ENCODE data around the gene STH. TPM values are rescaled to one million over a fixed set of nuclear protein-coding genes. Genes with fewer than 3 reads are reported as not detected.

STH gene
- polyA plus RNA-seq, 1 donor (not counting 4 experiments of a cell fraction or from before 2014, with no cell fraction given): not detected

DNA sequence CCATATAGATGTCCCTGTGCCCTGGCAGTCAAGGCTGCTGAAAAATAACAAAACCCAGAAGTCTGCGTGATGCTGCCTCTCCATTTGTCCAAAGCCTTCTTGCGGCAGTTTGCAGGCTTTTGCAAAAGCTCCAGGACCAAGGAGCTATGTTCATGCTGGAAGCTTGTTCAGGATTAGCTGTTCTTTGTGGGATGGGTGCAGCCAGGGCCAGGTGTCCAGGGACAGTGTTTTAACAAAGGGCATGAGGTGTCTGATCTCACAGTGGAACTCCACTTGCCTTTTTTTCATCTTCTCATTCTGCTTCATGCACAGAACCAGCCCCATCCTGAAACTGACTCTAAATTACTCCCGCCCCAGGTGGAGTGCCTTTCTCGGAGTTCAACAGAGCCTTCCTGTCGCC lies 31.7 kb upstream of the STH start:
- FAIRE-seq: no peak

DNA sequence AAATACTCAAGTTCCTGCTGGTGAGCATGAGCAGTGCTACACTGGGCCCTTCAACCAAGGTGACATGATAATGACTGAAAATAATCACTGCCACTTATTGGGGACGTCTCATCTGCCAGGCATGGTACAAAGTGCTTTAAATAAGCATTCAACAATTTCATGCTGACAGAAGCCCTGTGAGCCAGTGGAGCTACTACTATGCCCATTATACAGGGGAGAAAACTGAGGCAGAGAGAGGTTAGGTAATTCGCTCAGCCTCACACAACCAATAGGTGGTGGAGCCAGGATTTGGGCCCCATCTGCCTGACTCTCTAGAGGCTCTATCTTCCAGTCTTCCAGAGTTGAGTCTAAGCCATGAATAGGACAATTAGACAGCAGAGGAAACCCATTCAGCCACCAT lies 30.3 kb upstream of the STH start:
- Histone ChIP-seq H3K36me3 (ENCODE audit: control insufficient read depth in 2 of 2, extremely low read depth in 1 of 2, insufficient read depth in 2 of 2, low read length in 2 of 2) (no peaks in the 10 kb centered on the region), H3K27ac (ENCODE audit: control insufficient read depth, insufficient read depth, low read length) (no peak overlapping the region), H3K4me3 (ENCODE audit: control insufficient read depth in 2 of 3, extremely low read depth in 1 of 3, insufficient read depth in 2 of 3, low read depth in 1 of 3, low read length in 3 of 3) (no peak overlapping the region), H3K4me1 (ENCODE audit: control insufficient read depth, extremely low read depth, insufficient read depth, low read length) (no peaks in the 10 kb centered on the region), H3K27me3 (ENCODE audit: control insufficient read depth, extremely low read depth, insufficient read depth, low read length) (peaks cover 58% of the 10 kb centered on the region), H3K9me3 (ENCODE audit: control insufficient read depth, low read depth, low read length) (no peaks in the 10 kb centered on the region), H2AFZ (ENCODE audit: control insufficient read depth, low read length) (no peak overlapping the region), H3K79me2 (ENCODE audit: control insufficient read depth, insufficient read depth, low read length) (no peaks in the 10 kb centered on the region), H3K9me1 (ENCODE audit: control insufficient read depth, extremely low read depth, insufficient read depth, low read length) (no peaks in the 10 kb centered on the region), H4K20me1 (ENCODE audit: control insufficient read depth, extremely low read depth, insufficient read depth, low read length) (no peaks in the 10 kb centered on the region), H3K9ac (ENCODE audit: control insufficient read depth, extremely low read depth, insufficient read depth, low read length) (no peak overlapping the region), H3K4me2 (ENCODE audit: control insufficient read depth, extremely low read depth, insufficient read depth, low read depth, low read length) (no peak overlapping the region)
- DNase-seq (ENCODE audit: low read depth, low spot score): no peak
- no peak for FAIRE-seq
- dilution Hi-C loops (cut with MboI; ENCODE audit: extremely low pct_ligation_motif_present, low sequenced_read_pairs): no loop called here
- TF ChIP-seq EZH2 (IDR thresholded peaks at IDR 0.05; ENCODE audit: low read length): no peak
- TF ChIP-seq, protein P1, sequence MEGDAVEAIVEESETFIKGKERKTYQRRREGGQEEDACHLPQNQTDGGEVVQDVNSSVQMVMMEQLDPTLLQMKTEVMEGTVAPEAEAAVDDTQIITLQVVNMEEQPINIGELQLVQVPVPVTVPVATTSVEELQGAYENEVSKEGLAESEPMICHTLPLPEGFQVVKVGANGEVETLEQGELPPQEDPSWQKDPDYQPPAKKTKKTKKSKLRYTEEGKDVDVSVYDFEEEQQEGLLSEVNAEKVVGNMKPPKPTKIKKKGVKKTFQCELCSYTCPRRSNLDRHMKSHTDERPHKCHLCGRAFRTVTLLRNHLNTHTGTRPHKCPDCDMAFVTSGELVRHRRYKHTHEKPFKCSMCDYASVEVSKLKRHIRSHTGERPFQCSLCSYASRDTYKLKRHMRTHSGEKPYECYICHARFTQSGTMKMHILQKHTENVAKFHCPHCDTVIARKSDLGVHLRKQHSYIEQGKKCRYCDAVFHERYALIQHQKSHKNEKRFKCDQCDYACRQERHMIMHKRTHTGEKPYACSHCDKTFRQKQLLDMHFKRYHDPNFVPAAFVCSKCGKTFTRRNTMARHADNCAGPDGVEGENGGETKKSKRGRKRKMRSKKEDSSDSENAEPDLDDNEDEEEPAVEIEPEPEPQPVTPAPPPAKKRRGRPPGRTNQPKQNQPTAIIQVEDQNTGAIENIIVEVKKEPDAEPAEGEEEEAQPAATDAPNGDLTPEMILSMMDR (optimal IDR thresholded peaks at IDR 0.05 in 1 of 3, IDR thresholded peaks at IDR 0.05 in 1 of 3, conservative IDR thresholded peaks at IDR 0.05 in 1 of 3; ENCODE audit: extremely low read depth in 1 of 3, insufficient read depth in 2 of 3, low read length in 3 of 3): no peak

More for the DNA sequence above, 31.7 kb upstream of the STH start:
- Histone ChIP-seq H3K27ac (ENCODE audit: control insufficient read depth, insufficient read depth, low read length) (no peak overlapping the region), H3K9me1 (ENCODE audit: control insufficient read depth, extremely low read depth, insufficient read depth, low read length) (no peaks in the 10 kb centered on the region), H3K79me2 (ENCODE audit: control insufficient read depth, insufficient read depth, low read length) (no peaks in the 10 kb centered on the region), H3K4me1 (ENCODE audit: control insufficient read depth, extremely low read depth, insufficient read depth, low read length) (no peaks in the 10 kb centered on the region), H3K9ac (ENCODE audit: control insufficient read depth, extremely low read depth, insufficient read depth, low read length) (no peak overlapping the region), H3K9me3 (ENCODE audit: control insufficient read depth, low read depth, low read length) (no peaks in the 10 kb centered on the region), H3K4me3 (ENCODE audit: control insufficient read depth in 2 of 3, extremely low read depth in 1 of 3, insufficient read depth in 2 of 3, low read depth in 1 of 3, low read length in 3 of 3) (no peak overlapping the region), H3K36me3 (ENCODE audit: control insufficient read depth in 2 of 2, extremely low read depth in 1 of 2, insufficient read depth in 2 of 2, low read length in 2 of 2) (no peaks in the 10 kb centered on the region), H4K20me1 (ENCODE audit: control insufficient read depth, extremely low read depth, insufficient read depth, low read length) (no peaks in the 10 kb centered on the region), H3K4me2 (ENCODE audit: control insufficient read depth, extremely low read depth, insufficient read depth, low read depth, low read length) (no peak overlapping the region), H3K27me3 (ENCODE audit: control insufficient read depth, extremely low read depth, insufficient read depth, low read length) (peaks cover 45% of the 10 kb centered on the region), H2AFZ (ENCODE audit: control insufficient read depth, low read length) (no peak overlapping the region)
- TF ChIP-seq, protein P1 (optimal IDR thresholded peaks at IDR 0.05 in 1 of 3, IDR thresholded peaks at IDR 0.05 in 1 of 3, conservative IDR thresholded peaks at IDR 0.05 in 1 of 3; ENCODE audit: extremely low read depth in 1 of 3, insufficient read depth in 2 of 3, low read length in 3 of 3): no peak
- no peak for TF ChIP-seq EZH2 (IDR thresholded peaks at IDR 0.05; ENCODE audit: low read length)
- dilution Hi-C loops (cut with MboI; ENCODE audit: extremely low pct_ligation_motif_present, low sequenced_read_pairs): no loop called here
- no peak for DNase-seq (ENCODE audit: low read depth, low spot score)
